ENCODE measurements around the gene NT5C.

NT5C gene

DNA sequence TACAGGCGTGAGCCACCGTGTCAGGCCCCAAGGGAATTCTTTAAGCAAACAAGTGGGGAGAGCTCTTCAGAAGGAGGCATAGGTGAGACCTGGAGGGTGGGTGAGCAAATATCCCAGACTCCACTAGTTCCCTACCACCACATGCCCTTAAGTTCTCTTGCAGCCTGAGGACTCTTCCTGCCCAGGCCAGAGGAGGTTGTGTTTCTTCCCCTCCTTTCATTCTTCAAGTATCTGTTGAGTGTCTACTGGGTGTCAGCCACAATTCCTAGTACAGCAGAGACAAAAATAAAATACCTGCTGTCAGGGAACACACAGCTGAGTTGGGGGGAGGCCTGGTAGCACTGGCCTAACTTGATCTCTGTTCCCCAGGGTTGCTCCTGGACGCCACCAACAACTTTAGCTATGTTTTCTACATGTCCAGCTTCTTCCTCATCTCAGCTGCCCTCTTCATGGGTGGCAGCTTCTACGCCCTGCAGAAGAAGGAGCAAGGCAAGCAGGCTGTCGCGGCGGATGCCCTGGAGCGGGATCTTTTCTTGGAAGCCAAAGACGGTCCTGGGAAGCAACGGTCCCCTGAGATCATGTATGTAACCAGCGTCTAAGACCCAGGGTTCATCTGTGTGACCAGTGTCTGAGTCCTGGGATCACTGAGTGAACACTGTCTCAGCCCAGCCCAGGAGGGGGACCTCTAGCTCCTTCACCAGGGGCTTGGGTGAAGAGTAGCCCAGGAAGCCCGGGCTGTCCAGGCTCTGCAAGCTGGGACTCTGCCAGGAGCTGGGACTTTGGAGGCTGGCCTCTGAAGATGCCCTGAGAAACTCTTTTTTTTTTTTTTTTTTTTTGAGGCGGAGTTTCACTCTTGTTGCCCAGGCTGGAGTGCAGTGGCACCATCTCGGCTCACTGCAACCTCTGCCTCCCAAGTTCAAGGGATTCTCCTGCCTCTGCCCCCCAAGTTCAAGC lies 27.7 kb downstream of the NT5C start:
- no peaks in the 10 kb centered on the region for H3K27me3 ChIP-seq (ENCODE audit: control insufficient read depth, insufficient read depth, low read length)
- no peak overlapping the region for H3K4me3 ChIP-seq (ENCODE audit: low read depth, low read length)
- H3K27ac ChIP-seq (ENCODE audit: low read depth, low read length), result no peak overlapping the region
- H3K9ac ChIP-seq (ENCODE audit: low read length), result no peak overlapping the region
- peaks cover 27% of the 10 kb centered on the region for H3K36me3 ChIP-seq (ENCODE audit: control insufficient read depth, insufficient read depth, low read length)
- H3K9me3 ChIP-seq (ENCODE audit: control insufficient read depth, insufficient read depth, low read depth, low read length), result no peaks in the 10 kb centered on the region
- H3K4me1 ChIP-seq (ENCODE audit: control insufficient read depth, insufficient read depth, low read length), result peaks cover 13% of the 10 kb centered on the region; the same call in 1 of the 2 replicates

DNA sequence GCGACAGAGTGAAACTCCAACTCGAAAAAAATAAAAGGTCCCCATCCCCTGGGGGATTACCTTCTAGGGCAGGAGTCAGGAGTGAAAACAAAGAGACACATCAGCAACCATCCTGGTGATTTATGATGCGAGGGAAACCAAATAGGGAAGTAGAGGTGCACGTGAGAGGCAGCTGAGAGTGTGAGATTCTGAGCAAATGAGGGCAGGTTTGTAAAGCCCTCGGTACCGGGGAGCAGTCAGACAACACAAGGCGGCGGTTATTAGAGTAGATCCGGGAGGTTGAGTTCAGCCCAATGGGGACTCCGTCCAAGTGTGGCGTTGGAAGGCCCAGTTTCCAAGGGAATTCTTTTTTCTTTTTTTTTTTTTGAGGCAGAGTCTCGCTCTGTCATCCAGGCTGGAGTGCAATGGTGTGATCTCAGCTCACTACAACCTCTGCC lies 29.1 kb downstream of the NT5C start:
- H3K4me3 ChIP-seq (ENCODE audit: low read depth, low read length), result no peak overlapping the region
- peaks cover 41% of the 10 kb centered on the region for H3K36me3 ChIP-seq (ENCODE audit: control insufficient read depth, insufficient read depth, low read length)
- H3K27ac ChIP-seq (ENCODE audit: low read depth, low read length), result no peak overlapping the region
- no peaks in the 10 kb centered on the region for H3K27me3 ChIP-seq (ENCODE audit: control insufficient read depth, insufficient read depth, low read length)
- H3K9ac ChIP-seq (ENCODE audit: low read length), result no peak overlapping the region
- peaks cover 13% of the 10 kb centered on the region; the same call in 1 of the 2 replicates for H3K4me1 ChIP-seq (ENCODE audit: control insufficient read depth, insufficient read depth, low read length)
- H3K9me3 ChIP-seq (ENCODE audit: control insufficient read depth, insufficient read depth, low read depth, low read length), result no peaks in the 10 kb centered on the region

DNA sequence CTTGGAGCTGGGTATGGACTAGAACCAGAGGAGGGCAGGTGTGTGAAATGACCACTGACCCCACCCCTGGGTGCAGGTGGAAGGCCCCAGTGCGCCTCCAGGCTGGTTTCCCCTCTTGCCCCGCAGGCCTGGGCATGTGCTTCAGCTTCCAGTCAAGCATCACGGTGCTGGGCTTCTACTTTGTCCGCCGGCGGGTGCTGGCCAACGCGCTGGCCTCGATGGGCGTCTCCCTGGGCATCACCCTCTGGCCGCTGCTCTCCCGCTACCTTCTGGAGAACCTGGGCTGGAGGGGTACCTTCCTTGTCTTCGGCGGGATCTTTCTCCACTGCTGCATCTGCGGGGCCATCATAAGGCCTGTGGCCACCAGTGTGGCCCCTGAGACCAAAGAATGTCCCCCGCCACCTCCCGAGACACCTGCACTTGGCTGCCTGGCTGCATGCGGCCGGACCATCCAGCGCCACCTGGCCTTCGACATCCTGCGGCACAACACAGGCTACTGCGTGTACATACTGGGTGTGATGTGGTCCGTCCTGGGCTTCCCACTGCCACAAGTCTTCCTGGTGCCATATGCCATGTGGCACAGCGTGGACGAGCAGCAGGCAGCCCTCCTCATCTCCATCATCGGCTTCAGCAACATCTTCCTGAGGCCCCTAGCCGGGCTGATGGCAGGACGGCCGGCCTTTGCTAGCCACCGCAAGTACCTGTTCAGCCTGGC lies 31.5 kb downstream of the NT5C start:
- H3K9me3 ChIP-seq (ENCODE audit: control insufficient read depth, insufficient read depth, low read depth, low read length), result no peaks in the 10 kb centered on the region
- no peaks in the 10 kb centered on the region for H3K27me3 ChIP-seq (ENCODE audit: control insufficient read depth, insufficient read depth, low read length)
- peaks cover 14% of the 10 kb centered on the region; the same call in 1 of the 2 replicates for H3K4me1 ChIP-seq (ENCODE audit: control insufficient read depth, insufficient read depth, low read length)
- no peak overlapping the region for H3K4me3 ChIP-seq (ENCODE audit: low read depth, low read length)
- H3K36me3 ChIP-seq (ENCODE audit: control insufficient read depth, insufficient read depth, low read length), result peaks cover 45% of the 10 kb centered on the region
- no peak overlapping the region for H3K27ac ChIP-seq (ENCODE audit: low read depth, low read length)
- no peak overlapping the region for H3K9ac ChIP-seq (ENCODE audit: low read length)

DNA sequence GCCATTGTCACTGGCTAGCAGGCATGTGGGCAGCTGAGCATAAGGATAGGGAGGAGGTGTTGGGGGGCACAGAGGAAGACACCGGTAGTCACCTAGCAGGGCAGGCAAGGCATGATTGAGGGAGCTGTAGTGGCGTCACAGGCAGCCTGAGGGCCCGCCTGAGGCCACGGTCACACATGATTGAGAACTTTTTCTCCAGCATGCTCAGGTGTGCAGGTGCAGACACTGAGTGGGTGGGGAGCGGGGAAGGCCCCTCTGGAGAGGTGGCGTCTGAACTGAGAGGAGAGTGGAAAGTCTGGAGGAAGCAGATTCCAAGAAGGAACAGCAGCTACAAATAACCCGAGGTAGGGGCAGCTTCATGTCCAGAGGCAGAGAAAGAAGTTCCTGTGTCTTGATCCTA lies 32.7 kb downstream of the NT5C start:
- Histone ChIP-seq H3K4me1 (ENCODE audit: control insufficient read depth, insufficient read depth, low read length) (peaks cover 14% of the 10 kb centered on the region; the same call in 1 of the 2 replicates), H3K27me3 (ENCODE audit: control insufficient read depth, insufficient read depth, low read length) (no peaks in the 10 kb centered on the region), H3K4me3 (ENCODE audit: low read depth, low read length) (no peak overlapping the region), H3K9ac (ENCODE audit: low read length) (no peak overlapping the region), H3K36me3 (ENCODE audit: control insufficient read depth, insufficient read depth, low read length) (peaks cover 45% of the 10 kb centered on the region), H3K27ac (ENCODE audit: low read depth, low read length) (no peak overlapping the region), H3K9me3 (ENCODE audit: control insufficient read depth, insufficient read depth, low read depth, low read length) (no peaks in the 10 kb centered on the region)

DNA sequence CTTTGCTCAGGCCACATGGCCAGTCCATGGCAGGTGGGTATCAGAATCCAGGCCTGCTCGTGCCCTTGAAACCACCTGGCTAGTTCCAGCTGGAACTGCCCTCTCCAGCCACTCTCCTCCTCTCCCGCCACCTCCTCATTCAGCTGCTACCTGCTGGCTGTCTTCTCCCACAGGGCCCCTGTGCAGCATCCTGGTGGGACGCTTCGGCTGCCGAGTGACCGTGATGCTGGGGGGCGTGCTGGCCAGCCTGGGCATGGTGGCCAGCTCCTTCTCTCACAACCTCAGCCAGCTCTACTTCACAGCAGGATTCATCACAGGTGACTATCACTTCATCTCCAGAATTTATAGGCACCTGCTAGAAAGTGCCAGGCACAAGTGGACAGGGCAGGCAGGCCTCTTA lies 33.7 kb downstream of the NT5C start:
- Histone ChIP-seq H3K27ac (ENCODE audit: low read depth, low read length) (no peak overlapping the region), H3K36me3 (ENCODE audit: control insufficient read depth, insufficient read depth, low read length) (peaks cover 41% of the 10 kb centered on the region), H3K27me3 (ENCODE audit: control insufficient read depth, insufficient read depth, low read length) (no peaks in the 10 kb centered on the region), H3K9ac (ENCODE audit: low read length) (no peak overlapping the region), H3K4me3 (ENCODE audit: low read depth, low read length) (no peak overlapping the region), H3K9me3 (ENCODE audit: control insufficient read depth, insufficient read depth, low read depth, low read length) (no peaks in the 10 kb centered on the region), H3K4me1 (ENCODE audit: control insufficient read depth, insufficient read depth, low read length) (peaks cover 22% of the 10 kb centered on the region)

DNA sequence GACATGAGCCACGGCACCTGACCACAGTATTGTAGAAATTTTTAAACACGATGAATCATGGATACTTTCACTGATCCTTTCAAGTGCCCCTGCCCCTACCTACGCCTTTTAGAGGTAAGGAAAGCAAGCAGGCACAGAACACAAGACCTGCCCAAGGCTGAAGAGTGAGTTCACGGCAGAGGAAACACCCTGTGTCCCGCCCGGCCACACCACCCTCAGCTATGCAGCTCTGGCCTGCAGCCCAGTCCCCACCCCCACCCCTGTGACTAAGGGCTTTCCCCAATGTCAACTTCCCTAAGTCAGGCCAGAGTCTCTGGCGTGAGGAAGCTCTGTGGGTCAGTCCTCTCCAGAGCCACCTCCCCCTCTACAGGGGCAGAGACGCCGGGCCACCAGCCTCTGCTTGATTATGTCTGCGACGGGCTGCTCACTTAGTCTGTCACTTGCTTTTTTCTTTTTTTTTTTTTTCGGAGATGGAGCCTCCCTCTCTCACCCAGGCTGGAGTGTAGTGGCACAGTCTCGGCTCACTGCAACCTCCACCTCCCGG lies 35.4 kb downstream of the NT5C start:
- Histone ChIP-seq H3K9me3 (ENCODE audit: control insufficient read depth, insufficient read depth, low read depth, low read length) (no peaks in the 10 kb centered on the region), H3K4me3 (ENCODE audit: low read depth, low read length) (no peak overlapping the region), H3K27me3 (ENCODE audit: control insufficient read depth, insufficient read depth, low read length) (no peaks in the 10 kb centered on the region), H3K27ac (ENCODE audit: low read depth, low read length) (peak overlapping the region; percentile 53; the same call in 1 of the 2 replicates), H3K9ac (ENCODE audit: low read length) (peak overlapping the region; percentile 33), H3K4me1 (ENCODE audit: control insufficient read depth, insufficient read depth, low read length) (peaks cover 28% of the 10 kb centered on the region), H3K36me3 (ENCODE audit: control insufficient read depth, insufficient read depth, low read length) (peaks cover 41% of the 10 kb centered on the region)

DNA sequence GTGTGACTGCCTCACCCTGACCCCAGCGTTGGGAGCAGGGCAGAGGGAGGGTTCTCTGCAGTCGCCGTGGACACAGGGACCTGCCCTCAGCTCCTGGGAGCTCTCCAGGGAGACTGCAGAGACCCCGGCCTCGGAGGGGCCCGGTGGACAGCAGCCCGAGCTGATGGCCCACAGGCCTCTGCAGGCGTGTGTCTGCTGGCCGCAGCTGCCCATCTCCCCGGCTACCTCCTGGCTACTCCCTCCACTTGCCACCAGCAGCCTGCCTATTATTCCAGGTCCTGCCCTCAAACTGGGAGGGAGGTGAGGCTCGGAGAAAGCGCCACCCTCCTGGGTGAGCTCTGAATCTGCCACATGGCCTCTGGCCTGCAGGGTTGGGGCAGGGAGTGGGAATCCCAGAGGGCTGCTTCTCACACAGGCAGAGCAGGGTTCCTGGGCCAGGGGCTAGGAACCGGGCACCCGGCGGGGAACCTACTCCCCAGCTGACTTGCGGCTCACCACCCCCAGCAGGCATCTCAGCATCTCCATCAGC lies 36.6 kb downstream of the NT5C start:
- peaks cover 36% of the 10 kb centered on the region for H3K4me1 ChIP-seq (ENCODE audit: control insufficient read depth, insufficient read depth, low read length)
- no peaks in the 10 kb centered on the region for H3K27me3 ChIP-seq (ENCODE audit: control insufficient read depth, insufficient read depth, low read length)
- peaks cover 32% of the 10 kb centered on the region for H3K36me3 ChIP-seq (ENCODE audit: control insufficient read depth, insufficient read depth, low read length)
- no peaks in the 10 kb centered on the region for H3K9me3 ChIP-seq (ENCODE audit: control insufficient read depth, insufficient read depth, low read depth, low read length)
- no peak overlapping the region for H3K4me3 ChIP-seq (ENCODE audit: low read depth, low read length)
- no peak overlapping the region for H3K27ac ChIP-seq (ENCODE audit: low read depth, low read length)
- no peak overlapping the region for H3K9ac ChIP-seq (ENCODE audit: low read length)

DNA sequence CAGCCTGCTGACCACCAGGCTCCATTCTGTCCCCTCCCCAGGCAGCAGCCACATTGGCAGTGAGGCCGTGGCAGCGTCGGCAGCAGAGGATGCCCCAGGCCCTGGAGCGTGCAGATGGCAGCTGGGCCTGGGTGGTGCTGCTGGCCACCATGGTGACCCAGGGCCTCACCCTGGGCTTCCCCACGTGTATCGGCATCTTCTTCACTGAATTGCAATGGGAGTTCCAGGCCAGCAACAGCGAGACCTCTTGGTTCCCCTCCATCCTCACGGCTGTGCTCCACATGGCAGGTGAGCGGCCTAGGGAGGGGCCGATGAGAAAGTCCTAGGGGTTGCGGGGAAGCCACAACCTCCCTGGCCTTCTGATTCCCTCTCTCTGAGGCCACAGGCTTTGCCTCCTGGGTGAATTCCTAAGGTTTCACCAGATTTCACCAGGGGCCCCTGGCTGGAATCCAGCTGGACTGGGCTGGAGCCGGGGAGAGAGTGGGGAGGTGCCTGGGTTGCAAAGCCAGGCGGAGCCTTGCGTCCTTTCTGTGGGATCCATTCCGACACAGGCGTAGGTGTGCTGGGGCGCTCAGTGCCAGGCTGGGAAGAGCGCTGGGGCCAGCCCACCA lies 37.9 kb downstream of the NT5C start:
- Histone ChIP-seq H3K9me3 (ENCODE audit: control insufficient read depth, insufficient read depth, low read depth, low read length) (no peaks in the 10 kb centered on the region), H3K9ac (ENCODE audit: low read length) (no peak overlapping the region), H3K4me3 (ENCODE audit: low read depth, low read length) (no peak overlapping the region), H3K4me1 (ENCODE audit: control insufficient read depth, insufficient read depth, low read length) (peaks cover 46% of the 10 kb centered on the region), H3K27ac (ENCODE audit: low read depth, low read length) (no peak overlapping the region), H3K27me3 (ENCODE audit: control insufficient read depth, insufficient read depth, low read length) (no peaks in the 10 kb centered on the region), H3K36me3 (ENCODE audit: control insufficient read depth, insufficient read depth, low read length) (peaks cover 21% of the 10 kb centered on the region)

DNA sequence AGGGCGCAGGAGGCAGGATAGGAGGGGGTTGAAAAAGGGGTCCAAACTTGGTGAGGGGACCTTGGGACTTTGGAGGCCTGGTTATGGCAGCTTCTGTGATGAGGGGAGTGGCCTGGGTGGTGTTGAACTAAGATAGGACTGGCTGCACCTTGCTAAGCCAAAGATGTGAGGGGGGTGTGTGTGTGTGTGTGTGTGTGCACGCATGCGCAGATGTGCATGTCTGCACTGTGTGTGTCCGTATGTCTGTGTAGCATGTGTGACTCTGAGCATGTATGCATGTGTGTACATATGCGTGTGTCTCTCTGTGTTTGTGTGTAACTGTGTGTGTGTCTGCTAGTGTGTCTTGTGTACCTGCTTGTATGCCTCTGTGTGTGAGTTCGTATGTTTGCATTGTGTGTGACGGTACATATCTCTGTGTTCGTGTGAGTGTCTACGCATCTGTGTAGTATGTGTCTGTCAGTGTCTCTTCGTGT lies 39.7 kb downstream of the NT5C start:
- H3K4me3 ChIP-seq (ENCODE audit: low read depth, low read length), result peak overlapping the region; percentile 7; the same call in 1 of the 2 replicates
- peaks cover 6% of the 10 kb centered on the region for H3K36me3 ChIP-seq (ENCODE audit: control insufficient read depth, insufficient read depth, low read length)
- no peak overlapping the region for H3K27ac ChIP-seq (ENCODE audit: low read depth, low read length)
- no peak overlapping the region for H3K9ac ChIP-seq (ENCODE audit: low read length)
- H3K27me3 ChIP-seq (ENCODE audit: control insufficient read depth, insufficient read depth, low read length), result no peaks in the 10 kb centered on the region
- no peaks in the 10 kb centered on the region for H3K9me3 ChIP-seq (ENCODE audit: control insufficient read depth, insufficient read depth, low read depth, low read length)
- H3K4me1 ChIP-seq (ENCODE audit: control insufficient read depth, insufficient read depth, low read length), result peaks cover 57% of the 10 kb centered on the region
